HepG2 (cell line): Measurements from ENCODE around the gene ADH5. TPM values are rescaled to one million over a fixed set of nuclear protein-coding genes. Genes with fewer than 3 reads are reported as not detected.

ENCODE experiments used
- ATF1 ChIP-seq: IDR thresholded peaks from 2 replicates; pipeline ENCODE4 v1.6.1; 2016; ENCODE audit warnings: mild to moderate bottlenecking, control low read depth
- KDM2A ChIP-seq: sonication (generic); formaldehyde crosslinking; IDR thresholded peaks from 2 replicates; pipeline ENCODE4 v1.4.0; 2020; ENCODE audit warnings: low read depth, missing genetic modification reagents, borderline replicate concordance
- MZF1 ChIP-seq: sonication (generic); formaldehyde crosslinking; IDR thresholded peaks from 2 replicates; pipeline ENCODE4 v1.8.1; 2023; ENCODE audit warnings: mild to moderate bottlenecking, missing genetic modification reagents, borderline replicate concordance
- NFATC3 ChIP-seq: sonication (generic); formaldehyde crosslinking; IDR thresholded peaks from 2 replicates; pipeline ENCODE4 v1.5.1; 2020; ENCODE audit warnings: mild to moderate bottlenecking, missing genetic modification reagents
- NFE2L1 ChIP-seq: sonication (generic); formaldehyde crosslinking; IDR thresholded peaks from 2 replicates; pipeline ENCODE4 v1.4.0; 2020; ENCODE audit warnings: missing genetic modification reagents, mild to moderate bottlenecking, borderline replicate concordance
- NFIB ChIP-seq: sonication (generic); formaldehyde crosslinking; IDR thresholded peaks from 2 replicates; pipeline ENCODE4 v1.9.0; 2021; ENCODE audit warnings: missing genetic modification reagents, mild to moderate bottlenecking, borderline replicate concordance
- NR3C1 ChIP-seq: sonication (generic); formaldehyde crosslinking; IDR thresholded peaks from 2 replicates; pipeline ENCODE4 v1.4.0; 2020; ENCODE audit warnings: missing genetic modification reagents
- ZFP1 ChIP-seq: IDR thresholded peaks from 2 replicates; pipeline ENCODE4 v1.6.1; 2016
- ZNF225 ChIP-seq: sonication (generic); formaldehyde crosslinking; IDR thresholded peaks from 2 replicates; pipeline ENCODE4 v1.4.0; 2020; ENCODE audit warnings: mild to moderate bottlenecking, missing genetic modification reagents
- polyA plus RNA-seq, 8 experiments: library from polyadenylated mRNA; depleted of rRNA in 3 of 8; stranded (reverse) in 7 of 8; unstranded in 1 of 8; fragments of >200 nt; fragmentation: Illumina TruSeq in 4 of 8; extraction: Trizol in 4 of 8; gene quantifications; 2 replicates each; pipeline versions ENCODE4 v1.2.1 to v1.2.3, GENCODE V29; 2011 to 2016; ENCODE audit warnings: low read depth in 4 of 8, missing spikeins in 1 of 8, mixed read lengths in 1 of 8; ENCODE audit not compliant: insufficient read depth in 1 of 8
- total RNA-seq, 5 experiments: library from RNA; depleted of rRNA; stranded (reverse); fragments of >200 nt; fragmentation: Illumina TruSeq; extraction: Trizol; gene quantifications; 2 replicates each; pipeline ENCODE4 v1.2.3, GENCODE V29; 2016; ENCODE audit warnings: low read depth in 1 of 5
- TF ChIP-seq, protein P1 (sequence below): sonication (generic); formaldehyde crosslinking; IDR thresholded peaks from 2 replicates; pipeline ENCODE4 v1.4.0; 2020; ENCODE audit warnings: mild to moderate bottlenecking, missing genetic modification reagents
- TF ChIP-seq, protein P2 (sequence below), 2 experiments: fragments of 450-650 bp in 1 of 2; sonication (generic) in 1 of 2; formaldehyde crosslinking in 1 of 2; IDR thresholded peaks; 2 replicates each; pipeline versions ENCODE4 v1.6.1 to v1.8.0; 2016 to 2022; ENCODE audit warnings: antibody characterized with exemption in 1 of 2, mild to moderate bottlenecking in 1 of 2, missing genetic modification reagents in 1 of 2
- TF ChIP-seq, protein P3 (sequence below): IDR thresholded peaks from 2 replicates; pipeline ENCODE4 v1.6.1; 2018; ENCODE audit warnings: missing genetic modification reagents, mild to moderate bottlenecking, missing compliant biosample characterization
- TF ChIP-seq, protein P4 (sequence below): sonication (generic); formaldehyde crosslinking; IDR thresholded peaks from 2 replicates; pipeline ENCODE4 v1.4.0; 2020; ENCODE audit warnings: mild to moderate bottlenecking, low read depth, missing genetic modification reagents

Gene ADH5
- total and polyA plus RNA-seq, 2 of the 13 experiments (the other 11 are each of a cell fraction or from before 2014, with no cell fraction given), result 349 to 512 TPM

DNA sequence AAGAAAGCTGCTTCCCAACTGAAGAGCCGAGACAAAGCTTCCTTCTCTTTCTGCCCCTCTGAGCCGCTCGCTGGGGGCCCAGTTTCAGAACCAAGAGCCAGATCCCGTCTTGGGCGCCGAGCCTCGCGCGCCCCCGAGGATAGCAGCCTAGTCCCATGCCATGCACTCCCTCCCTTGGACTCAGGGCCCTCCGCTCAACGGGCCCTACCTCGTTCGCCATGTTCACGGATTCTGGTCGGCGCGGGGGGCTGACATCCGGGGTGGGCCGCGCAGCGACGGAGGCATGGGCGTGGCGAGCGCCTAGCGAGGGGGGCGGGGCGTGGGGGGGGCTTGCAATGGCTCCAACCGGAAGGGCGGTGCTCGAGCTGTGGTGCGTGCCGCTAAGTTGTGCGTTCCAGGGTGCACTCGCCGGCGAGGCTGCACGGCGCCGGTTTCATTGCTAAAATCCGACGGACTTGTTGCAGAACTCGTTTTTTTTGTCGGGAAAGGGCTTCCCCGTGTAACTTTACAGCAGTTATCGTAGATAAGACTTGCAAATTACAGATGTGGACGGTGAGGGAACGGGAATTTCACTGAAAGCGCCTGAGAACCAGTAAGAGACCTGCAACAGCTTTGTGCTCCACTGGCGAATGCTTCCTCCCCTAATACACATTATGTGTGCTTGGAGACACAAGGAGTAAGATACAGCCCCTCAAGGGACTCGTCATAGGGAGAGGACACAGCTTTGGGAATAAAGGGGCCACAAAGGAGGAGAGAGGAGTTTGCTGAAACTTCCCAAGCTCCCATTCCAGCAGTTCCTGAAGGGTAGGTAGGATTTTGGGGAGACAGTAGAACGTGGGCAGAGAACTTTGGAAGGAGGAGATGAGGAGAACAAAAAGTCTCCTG lies at the start of gene ADH5 (continued):
- TF ChIP-seq, protein P1, sequence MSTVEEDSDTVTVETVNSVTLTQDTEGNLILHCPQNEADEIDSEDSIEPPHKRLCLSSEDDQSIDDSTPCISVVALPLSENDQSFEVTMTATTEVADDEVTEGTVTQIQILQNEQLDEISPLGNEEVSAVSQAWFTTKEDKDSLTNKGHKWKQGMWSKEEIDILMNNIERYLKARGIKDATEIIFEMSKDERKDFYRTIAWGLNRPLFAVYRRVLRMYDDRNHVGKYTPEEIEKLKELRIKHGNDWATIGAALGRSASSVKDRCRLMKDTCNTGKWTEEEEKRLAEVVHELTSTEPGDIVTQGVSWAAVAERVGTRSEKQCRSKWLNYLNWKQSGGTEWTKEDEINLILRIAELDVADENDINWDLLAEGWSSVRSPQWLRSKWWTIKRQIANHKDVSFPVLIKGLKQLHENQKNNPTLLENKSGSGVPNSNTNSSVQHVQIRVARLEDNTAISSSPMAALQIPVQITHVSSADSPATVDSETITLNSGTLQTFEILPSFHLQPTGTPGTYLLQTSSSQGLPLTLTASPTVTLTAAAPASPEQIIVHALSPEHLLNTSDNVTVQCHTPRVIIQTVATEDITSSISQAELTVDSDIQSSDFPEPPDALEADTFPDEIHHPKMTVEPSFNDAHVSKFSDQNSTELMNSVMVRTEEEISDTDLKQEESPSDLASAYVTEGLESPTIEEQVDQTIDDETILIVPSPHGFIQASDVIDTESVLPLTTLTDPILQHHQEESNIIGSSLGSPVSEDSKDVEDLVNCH (CRISPR knock-in tag), result peak; percentile 70; the same call in 1 of the 2 replicates
- TF ChIP-seq NFATC3 (no peak), NFIB (no peak), NFE2L1 (CRISPR knock-in tag) (no peak), KDM2A (CRISPR knock-in tag) (peak; percentile 71), MZF1 (CRISPR knock-in tag) (no peak), ATF1 (no peak), ZNF225 (CRISPR knock-in tag) (peak; percentile 86; the same call in 1 of the 2 replicates), NR3C1 (CRISPR knock-in tag) (no peak), ZFP1 (CRISPR knock-in tag) (peak; percentile 47; the same call in 1 of the 2 replicates)
- TF ChIP-seq, protein P2, sequence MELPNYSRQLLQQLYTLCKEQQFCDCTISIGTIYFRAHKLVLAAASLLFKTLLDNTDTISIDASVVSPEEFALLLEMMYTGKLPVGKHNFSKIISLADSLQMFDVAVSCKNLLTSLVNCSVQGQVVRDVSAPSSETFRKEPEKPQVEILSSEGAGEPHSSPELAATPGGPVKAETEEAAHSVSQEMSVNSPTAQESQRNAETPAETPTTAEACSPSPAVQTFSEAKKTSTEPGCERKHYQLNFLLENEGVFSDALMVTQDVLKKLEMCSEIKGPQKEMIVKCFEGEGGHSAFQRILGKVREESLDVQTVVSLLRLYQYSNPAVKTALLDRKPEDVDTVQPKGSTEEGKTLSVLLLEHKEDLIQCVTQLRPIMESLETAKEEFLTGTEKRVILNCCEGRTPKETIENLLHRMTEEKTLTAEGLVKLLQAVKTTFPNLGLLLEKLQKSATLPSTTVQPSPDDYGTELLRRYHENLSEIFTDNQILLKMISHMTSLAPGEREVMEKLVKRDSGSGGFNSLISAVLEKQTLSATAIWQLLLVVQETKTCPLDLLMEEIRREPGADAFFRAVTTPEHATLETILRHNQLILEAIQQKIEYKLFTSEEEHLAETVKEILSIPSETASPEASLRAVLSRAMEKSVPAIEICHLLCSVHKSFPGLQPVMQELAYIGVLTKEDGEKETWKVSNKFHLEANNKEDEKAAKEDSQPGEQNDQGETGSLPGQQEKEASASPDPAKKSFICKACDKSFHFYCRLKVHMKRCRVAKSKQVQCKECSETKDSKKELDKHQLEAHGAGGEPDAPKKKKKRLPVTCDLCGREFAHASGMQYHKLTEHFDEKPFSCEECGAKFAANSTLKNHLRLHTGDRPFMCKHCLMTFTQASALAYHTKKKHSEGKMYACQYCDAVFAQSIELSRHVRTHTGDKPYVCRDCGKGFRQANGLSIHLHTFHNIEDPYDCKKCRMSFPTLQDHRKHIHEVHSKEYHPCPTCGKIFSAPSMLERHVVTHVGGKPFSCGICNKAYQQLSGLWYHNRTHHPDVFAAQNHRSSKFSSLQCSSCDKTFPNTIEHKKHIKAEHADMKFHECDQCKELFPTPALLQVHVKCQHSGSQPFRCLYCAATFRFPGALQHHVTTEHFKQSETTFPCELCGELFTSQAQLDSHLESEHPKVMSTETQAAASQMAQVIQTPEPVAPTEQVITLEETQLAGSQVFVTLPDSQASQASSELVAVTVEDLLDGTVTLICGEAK (IDR thresholded peaks at IDR 0.05), result no peak
- TF ChIP-seq, protein P2 (CRISPR knock-in tag; IDR thresholded peaks at IDR 0.05), result peak; percentile 32
- TF ChIP-seq, protein P3, sequence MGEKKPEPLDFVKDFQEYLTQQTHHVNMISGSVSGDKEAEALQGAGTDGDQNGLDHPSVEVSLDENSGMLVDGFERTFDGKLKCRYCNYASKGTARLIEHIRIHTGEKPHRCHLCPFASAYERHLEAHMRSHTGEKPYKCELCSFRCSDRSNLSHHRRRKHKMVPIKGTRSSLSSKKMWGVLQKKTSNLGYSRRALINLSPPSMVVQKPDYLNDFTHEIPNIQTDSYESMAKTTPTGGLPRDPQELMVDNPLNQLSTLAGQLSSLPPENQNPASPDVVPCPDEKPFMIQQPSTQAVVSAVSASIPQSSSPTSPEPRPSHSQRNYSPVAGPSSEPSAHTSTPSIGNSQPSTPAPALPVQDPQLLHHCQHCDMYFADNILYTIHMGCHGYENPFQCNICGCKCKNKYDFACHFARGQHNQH (CRISPR knock-in tag), result peak; percentile 64
- TF ChIP-seq, protein P4, sequence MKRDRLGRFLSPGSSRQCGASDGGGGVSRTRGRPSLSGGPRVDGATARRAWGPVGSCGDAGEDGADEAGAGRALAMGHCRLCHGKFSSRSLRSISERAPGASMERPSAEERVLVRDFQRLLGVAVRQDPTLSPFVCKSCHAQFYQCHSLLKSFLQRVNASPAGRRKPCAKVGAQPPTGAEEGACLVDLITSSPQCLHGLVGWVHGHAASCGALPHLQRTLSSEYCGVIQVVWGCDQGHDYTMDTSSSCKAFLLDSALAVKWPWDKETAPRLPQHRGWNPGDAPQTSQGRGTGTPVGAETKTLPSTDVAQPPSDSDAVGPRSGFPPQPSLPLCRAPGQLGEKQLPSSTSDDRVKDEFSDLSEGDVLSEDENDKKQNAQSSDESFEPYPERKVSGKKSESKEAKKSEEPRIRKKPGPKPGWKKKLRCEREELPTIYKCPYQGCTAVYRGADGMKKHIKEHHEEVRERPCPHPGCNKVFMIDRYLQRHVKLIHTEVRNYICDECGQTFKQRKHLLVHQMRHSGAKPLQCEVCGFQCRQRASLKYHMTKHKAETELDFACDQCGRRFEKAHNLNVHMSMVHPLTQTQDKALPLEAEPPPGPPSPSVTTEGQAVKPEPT (CRISPR knock-in tag), result peak; percentile 65
